ENCODE data around the gene MTRF1. TPM values are rescaled to one million over a fixed set of nuclear protein-coding genes. Genes with fewer than 3 reads are reported as not detected.

Gene MTRF1
- total RNA-seq, 1 donor from 2014 or later, result 8.5 TPM

DNA sequence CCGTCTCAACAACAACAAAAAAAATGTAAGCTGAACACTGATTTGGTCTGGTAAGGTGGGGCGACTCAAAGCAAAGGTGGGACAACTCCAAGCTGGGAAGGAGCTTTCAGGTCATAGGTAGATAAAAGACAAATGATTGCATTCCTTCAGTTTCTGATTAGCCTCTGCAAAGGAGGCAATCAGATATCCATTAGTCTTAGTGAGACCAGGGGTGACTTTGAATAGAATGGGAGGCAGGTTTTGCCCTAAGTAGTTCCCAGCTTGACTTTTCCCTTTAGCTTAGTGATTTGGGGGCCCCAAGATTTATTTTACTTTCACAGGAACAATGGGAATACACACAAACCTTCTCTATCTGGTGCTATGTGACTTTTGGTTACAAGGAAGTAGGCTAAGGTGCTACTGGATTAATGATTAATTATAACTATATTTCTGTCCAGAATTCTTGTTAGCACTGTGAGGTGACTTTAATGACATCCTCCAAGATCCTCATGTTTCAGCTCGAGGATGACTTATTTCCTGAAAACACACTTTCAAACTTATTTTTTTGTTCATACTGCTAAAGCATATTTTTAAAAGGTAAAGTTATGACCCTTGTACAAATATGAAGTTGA is 10.6 kb upstream of the MTRF1 start:
- Histone ChIP-seq H3K4me3 (ENCODE audit: low read depth, low read length) (no peak overlapping the region), H3K27me3 (ENCODE audit: control insufficient read depth, insufficient read depth, low read length) (no peaks in the 10 kb centered on the region), H3K36me3 (ENCODE audit: control insufficient read depth, insufficient read depth, low read length) (no peaks in the 10 kb centered on the region)
- TF ChIP-seq CTCF (IDR thresholded peaks at IDR 0.05; ENCODE audit: insufficient read depth, low read length, poor library complexity, severe bottlenecking), result no peak
- no peak for DNase-seq (ENCODE audit: low read depth)

DNA sequence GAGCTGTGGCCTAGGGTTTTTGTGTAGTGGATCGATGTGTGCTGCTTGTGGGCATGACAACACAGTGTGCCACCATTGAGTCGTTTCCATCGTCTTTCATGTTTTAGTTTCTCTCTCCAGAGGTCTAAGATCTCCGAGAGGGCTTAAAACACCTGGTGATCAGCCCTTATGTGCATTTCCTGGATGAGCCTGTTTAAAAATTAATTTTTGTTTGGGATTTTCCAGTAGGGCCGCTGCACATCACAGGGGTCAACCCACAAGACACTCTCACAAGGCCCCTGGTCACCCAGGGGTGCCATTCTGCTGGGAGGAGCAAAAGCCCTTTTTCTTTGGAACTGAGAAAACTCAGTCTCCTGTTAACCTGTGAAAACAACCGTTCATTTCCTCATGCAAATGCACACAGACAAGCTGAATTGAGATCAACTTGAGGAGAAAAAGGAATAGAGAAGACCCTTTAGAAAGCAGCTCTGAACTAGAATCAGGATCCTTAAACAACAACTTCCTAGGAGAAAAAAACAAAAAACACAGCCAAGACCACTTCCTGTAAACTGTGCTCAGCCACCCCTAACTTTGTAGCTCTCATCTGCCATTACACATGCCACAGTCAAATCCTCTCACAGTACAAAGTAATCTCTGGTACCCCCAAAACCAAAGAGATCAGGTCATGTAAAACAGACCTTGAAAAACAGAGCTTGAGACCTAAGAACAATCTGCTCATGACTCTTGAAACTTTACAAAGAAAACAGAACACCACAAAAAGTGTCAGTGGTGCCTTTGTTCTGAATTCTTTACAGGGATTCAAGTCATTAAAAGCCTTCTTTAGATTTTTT is 8.3 kb upstream of the MTRF1 start:
- Histone ChIP-seq H3K4me3 (ENCODE audit: low read depth, low read length) (no peak overlapping the region), H3K36me3 (ENCODE audit: control insufficient read depth, insufficient read depth, low read length) (no peaks in the 10 kb centered on the region), H3K27me3 (ENCODE audit: control insufficient read depth, insufficient read depth, low read length) (no peaks in the 10 kb centered on the region)
- no peak for DNase-seq (ENCODE audit: low read depth)
- TF ChIP-seq CTCF (IDR thresholded peaks at IDR 0.05; ENCODE audit: insufficient read depth, low read length, poor library complexity, severe bottlenecking), result no peak

- no peak for TF ChIP-seq CTCF (IDR thresholded peaks at IDR 0.05; ENCODE audit: insufficient read depth, low read length, poor library complexity, severe bottlenecking)
- H3K36me3 ChIP-seq (ENCODE audit: control insufficient read depth, insufficient read depth, low read length), result no peaks in the 10 kb centered on the region
- no peak overlapping the region for H3K4me3 ChIP-seq (ENCODE audit: low read depth, low read length)
- H3K27me3 ChIP-seq (ENCODE audit: control insufficient read depth, insufficient read depth, low read length), result no peaks in the 10 kb centered on the region
- DNase-seq (ENCODE audit: low read depth), result no peak
Observed at GRCh38 chr13:41268764-41269163, 5.4 kb upstream of the MTRF1 start.

DNA sequence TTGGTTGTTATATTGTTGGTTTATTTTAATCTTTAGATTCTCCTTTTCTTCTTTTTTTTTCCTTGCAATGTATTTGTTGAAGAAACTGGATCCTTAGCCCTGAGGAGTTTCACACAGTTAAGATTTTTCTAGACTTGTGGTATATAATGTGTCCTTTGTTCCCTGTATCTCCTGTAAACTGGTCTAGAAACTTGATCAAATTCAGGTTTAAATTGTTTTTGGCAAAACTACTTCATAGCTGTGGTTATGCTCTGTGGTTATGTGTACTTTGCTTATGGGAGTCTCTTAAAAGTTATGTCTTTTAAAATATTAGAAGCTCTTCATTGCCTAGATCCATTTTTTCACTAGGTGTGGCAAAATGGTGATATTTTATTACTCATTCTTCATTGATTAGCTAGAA is 3.7 kb upstream of the MTRF1 start:
- no peak for TF ChIP-seq CTCF (IDR thresholded peaks at IDR 0.05; ENCODE audit: insufficient read depth, low read length, poor library complexity, severe bottlenecking)
- no peaks in the 10 kb centered on the region for H3K27me3 ChIP-seq (ENCODE audit: control insufficient read depth, insufficient read depth, low read length)
- H3K36me3 ChIP-seq (ENCODE audit: control insufficient read depth, insufficient read depth, low read length), result no peaks in the 10 kb centered on the region
- H3K4me3 ChIP-seq (ENCODE audit: low read depth, low read length), result no peak overlapping the region
- no peak for DNase-seq (ENCODE audit: low read depth)

GRCh38 chr13:41259875-41260501 is 3.4 kb downstream of the MTRF1 start:
- TF ChIP-seq CTCF (IDR thresholded peaks at IDR 0.05; ENCODE audit: insufficient read depth, low read length, poor library complexity, severe bottlenecking), result no peak
- Histone ChIP-seq H3K4me3 (ENCODE audit: low read depth, low read length) (no peak overlapping the region), H3K27me3 (ENCODE audit: control insufficient read depth, insufficient read depth, low read length) (no peaks in the 10 kb centered on the region), H3K36me3 (ENCODE audit: control insufficient read depth, insufficient read depth, low read length) (no peaks in the 10 kb centered on the region)
- no peak for DNase-seq (ENCODE audit: low read depth)

Measured in kidney epithelial cell (primary cell).